Measurements from ENCODE around the gene SIAE. TPM values are rescaled to one million over a fixed set of nuclear protein-coding genes. Genes with fewer than 3 reads are reported as not detected.

The SIAE gene
- total and polyA plus RNA-seq, 2 of the 8 experiments (the other 6 are each of a cell fraction or from before 2014, with no cell fraction given), result 2.3 to 3.7 TPM

GRCh38 chr11:124610295-124610694 lies 63.2 kb downstream of the SIAE start (continued):
- TF ChIP-seq CTCF (IDR thresholded peaks at IDR 0.05; ENCODE audit: control extremely low read depth in 1 of 3, insufficient read depth in 1 of 3, low read depth in 1 of 3, low read length in 3 of 3) (no peak), NANOG (IDR thresholded peaks at IDR 0.05; ENCODE audit: insufficient read depth, low read depth, low read length, poor library complexity, severe bottlenecking) (no peak), CHD7 (IDR thresholded peaks at IDR 0.05; ENCODE audit: insufficient replicate concordance, low read length) (no peak)
